ENCODE results near the gene DNAH8.

DNA sequence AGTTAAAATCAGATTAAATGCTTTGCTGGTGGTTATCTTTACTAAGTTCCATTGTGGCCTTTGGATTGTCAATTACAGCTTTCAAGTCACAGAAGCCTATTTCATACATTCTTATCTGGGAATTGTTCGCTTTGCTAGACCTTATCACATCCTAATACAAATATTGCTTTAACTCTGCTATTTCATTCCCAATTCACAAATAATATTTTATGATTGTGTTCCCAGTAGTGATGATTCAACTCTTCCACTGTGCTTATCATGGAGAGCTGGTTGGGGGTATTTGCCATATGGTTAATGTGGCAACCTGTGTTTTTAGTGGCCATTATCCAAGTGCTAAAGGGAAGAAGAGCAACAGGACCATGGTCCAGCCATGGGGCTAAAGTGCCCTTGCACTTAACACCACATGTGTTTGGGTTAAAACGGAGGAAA is 260.5 kb downstream of the DNAH8 start:
- TF ChIP-seq, protein P1, sequence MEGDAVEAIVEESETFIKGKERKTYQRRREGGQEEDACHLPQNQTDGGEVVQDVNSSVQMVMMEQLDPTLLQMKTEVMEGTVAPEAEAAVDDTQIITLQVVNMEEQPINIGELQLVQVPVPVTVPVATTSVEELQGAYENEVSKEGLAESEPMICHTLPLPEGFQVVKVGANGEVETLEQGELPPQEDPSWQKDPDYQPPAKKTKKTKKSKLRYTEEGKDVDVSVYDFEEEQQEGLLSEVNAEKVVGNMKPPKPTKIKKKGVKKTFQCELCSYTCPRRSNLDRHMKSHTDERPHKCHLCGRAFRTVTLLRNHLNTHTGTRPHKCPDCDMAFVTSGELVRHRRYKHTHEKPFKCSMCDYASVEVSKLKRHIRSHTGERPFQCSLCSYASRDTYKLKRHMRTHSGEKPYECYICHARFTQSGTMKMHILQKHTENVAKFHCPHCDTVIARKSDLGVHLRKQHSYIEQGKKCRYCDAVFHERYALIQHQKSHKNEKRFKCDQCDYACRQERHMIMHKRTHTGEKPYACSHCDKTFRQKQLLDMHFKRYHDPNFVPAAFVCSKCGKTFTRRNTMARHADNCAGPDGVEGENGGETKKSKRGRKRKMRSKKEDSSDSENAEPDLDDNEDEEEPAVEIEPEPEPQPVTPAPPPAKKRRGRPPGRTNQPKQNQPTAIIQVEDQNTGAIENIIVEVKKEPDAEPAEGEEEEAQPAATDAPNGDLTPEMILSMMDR (IDR thresholded peaks at IDR 0.05): no peak
- TF ChIP-seq POLR2A (IDR thresholded peaks at IDR 0.05): no peak

All from tibial nerve (tissue), 3 donors.